Mesodermal cell (in vitro differentiated cells): ENCODE data around the gene TESK2.
"Not testable (repeated sequence)": the region's sequence is repeated elsewhere in the genome, so short reads cannot be mapped to it uniquely, and the experiment has no call there.

Experiments
- H3K27ac ChIP-seq: 2 replicates; pipeline ENCODE4 v1.7.0; 2013; ENCODE audit warnings: mild to moderate bottlenecking, low read depth, low read length, moderate library complexity; ENCODE audit not compliant: severe bottlenecking
- H3K36me3 ChIP-seq: 2 replicates; pipeline ENCODE4 v1.7.1; 2013; ENCODE audit warnings: mild to moderate bottlenecking, low read length, moderate library complexity; ENCODE audit not compliant: control insufficient read depth, insufficient read depth
- H3K4me1 ChIP-seq: one replicate; pipeline ENCODE4 v1.7.1; 2013; ENCODE audit warnings: mild to moderate bottlenecking, low read length; ENCODE audit not compliant: insufficient read depth, control insufficient read depth, poor library complexity, severe bottlenecking
- H3K4me3 ChIP-seq: 2 replicates; pipeline ENCODE4 v1.7.0; 2013; ENCODE audit warnings: low read length, control low read depth, mild to moderate bottlenecking; ENCODE audit not compliant: insufficient read depth, poor library complexity, severe bottlenecking; ENCODE audit errors: extremely low read depth
- H3K9me3 ChIP-seq: 2 replicates; pipeline ENCODE4 v1.7.1; 2013; ENCODE audit warnings: mild to moderate bottlenecking, low read length, moderate library complexity; ENCODE audit not compliant: control insufficient read depth
- WGBS, 2 experiments: methylation state at CpG; one replicate each; pipeline ENCODE4 v1.1.5; 2013; ENCODE audit warnings: missing lambda C conversion rate in 2 of 2; ENCODE audit not compliant: insufficient coverage in 2 of 2; 5-methylcytosine and 5-hydroxymethylcytosine counted together

The TESK2 gene

DNA sequence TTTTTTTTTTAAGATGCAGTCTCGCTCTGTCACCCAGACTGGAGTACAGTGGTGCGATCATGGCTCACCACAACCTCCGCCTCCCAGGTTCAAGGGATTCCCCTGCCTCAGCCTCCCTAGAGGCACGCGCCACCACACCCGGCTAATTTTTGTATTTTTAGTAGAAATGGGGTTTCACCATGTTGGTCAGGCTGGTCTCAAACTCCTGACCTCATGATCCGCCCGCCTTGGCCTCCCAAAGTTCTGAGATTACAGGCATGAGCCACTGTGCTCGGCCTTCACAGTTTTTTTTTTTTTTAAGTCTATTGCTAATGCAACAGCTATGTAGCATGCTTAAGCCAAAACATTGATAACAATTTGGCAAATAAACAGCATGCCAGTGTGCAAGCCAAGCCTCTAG is 23.6 kb downstream of the TESK2 start:
- not testable (repeated sequence) for H3K27ac ChIP-seq, H3K9me3 ChIP-seq, H3K4me3 ChIP-seq, H3K36me3 ChIP-seq, H3K4me1 ChIP-seq
- 87 to 96% methylated on average over 3 to 6 of the region's 9 CpGs for WGBS, 2 experiments

DNA sequence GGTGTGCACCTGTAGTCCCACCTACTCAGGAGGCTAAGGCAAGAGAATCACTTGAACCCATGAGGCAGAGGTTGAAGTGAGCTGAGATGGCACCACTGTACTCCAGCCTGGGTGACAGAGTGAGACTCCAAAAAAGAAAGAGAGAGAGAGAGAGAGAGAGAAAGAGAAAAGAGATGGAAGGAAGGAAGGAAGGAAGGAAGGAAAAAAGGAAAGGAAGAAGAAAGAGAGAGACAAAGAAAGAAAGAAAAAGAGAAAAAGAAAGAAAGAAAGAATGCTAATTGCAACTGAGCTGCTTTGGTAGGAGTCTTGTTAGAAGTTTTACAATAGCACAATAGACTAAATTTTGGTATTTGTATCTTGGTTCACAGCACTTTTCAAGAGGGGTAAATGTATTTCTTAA is 25.7 kb downstream of the TESK2 start:
- no peaks in the 10 kb centered on the region for H3K36me3 ChIP-seq
- no peak overlapping the region for H3K4me3 ChIP-seq
- H3K9me3 ChIP-seq: no peaks in the 10 kb centered on the region
- no peak overlapping the region for H3K27ac ChIP-seq
- H3K4me1 ChIP-seq: no peaks in the 10 kb centered on the region

DNA sequence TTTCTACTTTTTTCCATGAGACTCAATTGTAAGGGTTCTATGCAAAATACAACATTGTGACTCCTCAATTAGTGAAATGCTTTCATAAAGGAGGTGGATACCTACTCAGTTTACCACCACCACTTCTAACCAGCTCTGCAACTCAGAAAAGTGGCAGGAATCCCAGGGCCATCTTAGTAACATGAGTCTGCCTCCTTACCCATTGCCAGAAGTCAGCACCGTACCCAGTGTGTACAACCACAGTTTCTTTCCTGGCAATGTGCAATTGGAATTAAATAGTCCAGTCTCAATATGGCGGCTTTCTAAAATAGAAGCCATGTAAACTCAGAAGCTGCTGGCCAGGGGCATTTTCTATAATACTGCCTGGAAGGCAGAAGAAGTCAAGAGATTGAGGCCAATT is 32.1 kb downstream of the TESK2 start:
- Histone ChIP-seq H3K4me3 (no peak overlapping the region), H3K4me1 (no peaks in the 10 kb centered on the region), H3K36me3 (no peaks in the 10 kb centered on the region), H3K9me3 (no peaks in the 10 kb centered on the region), H3K27ac (no peak overlapping the region)
- WGBS, 2 experiments: 92 to 94% methylated on average over 2 of the region's 2 CpGs

DNA sequence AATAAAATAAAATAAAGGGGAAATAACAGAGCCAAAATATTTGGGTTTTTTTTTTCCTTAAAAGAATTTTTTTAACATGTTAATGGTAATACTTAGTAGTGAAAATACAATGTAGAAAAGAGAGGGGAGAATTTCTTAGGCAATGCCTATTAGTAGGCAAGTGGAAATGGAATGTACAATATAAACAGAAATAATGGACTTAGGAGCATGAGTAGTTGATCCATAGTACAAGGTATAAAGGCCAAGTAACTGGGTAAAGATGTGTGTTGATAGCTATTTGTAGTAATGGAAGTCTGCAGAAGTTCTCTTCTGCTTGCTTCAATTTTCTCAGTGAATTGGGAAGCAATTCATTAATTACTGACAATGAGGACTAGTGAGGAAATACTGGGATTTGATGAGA is 34.4 kb downstream of the TESK2 start:
- Histone ChIP-seq H3K27ac (no peak overlapping the region), H3K4me3 (no peak overlapping the region), H3K4me1 (no peaks in the 10 kb centered on the region), H3K9me3 (no peaks in the 10 kb centered on the region), H3K36me3 (no peaks in the 10 kb centered on the region)

DNA sequence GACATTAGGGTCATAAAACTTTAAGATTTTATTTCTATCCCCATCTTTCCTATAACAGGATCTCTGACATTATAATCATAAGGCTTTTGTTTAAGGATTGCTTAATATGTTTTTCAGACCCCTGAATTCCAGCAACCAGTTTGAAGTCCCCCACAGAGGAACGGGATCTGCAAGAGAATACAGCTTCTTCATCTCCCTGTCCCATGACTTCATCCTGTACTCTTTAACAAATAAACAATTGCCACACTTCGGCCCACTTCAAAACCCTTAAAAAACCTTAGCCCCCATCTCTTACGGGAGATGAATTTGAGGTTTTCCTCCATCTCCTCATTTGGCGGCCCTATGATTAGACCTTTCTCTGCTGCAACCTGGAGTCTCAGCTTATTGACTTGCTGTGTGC is 35.8 kb downstream of the TESK2 start:
- H3K4me3 ChIP-seq: no peak overlapping the region
- no peaks in the 10 kb centered on the region for H3K4me1 ChIP-seq
- H3K36me3 ChIP-seq: no peaks in the 10 kb centered on the region
- 67 to 69% methylated on average over 4 of the region's 4 CpGs for WGBS, 2 experiments
- no peaks in the 10 kb centered on the region for H3K9me3 ChIP-seq
- no peak overlapping the region for H3K27ac ChIP-seq

GRCh38 chr1:45454464-45454863 is 36.5 kb downstream of the TESK2 start:
- no peak overlapping the region for H3K4me3 ChIP-seq
- H3K27ac ChIP-seq: no peak overlapping the region
- no peaks in the 10 kb centered on the region for H3K36me3 ChIP-seq
- H3K4me1 ChIP-seq: no peaks in the 10 kb centered on the region
- H3K9me3 ChIP-seq: no peaks in the 10 kb centered on the region
- WGBS, 2 experiments: no CpG with 5 or more reads among the region's 4 CpGs

DNA sequence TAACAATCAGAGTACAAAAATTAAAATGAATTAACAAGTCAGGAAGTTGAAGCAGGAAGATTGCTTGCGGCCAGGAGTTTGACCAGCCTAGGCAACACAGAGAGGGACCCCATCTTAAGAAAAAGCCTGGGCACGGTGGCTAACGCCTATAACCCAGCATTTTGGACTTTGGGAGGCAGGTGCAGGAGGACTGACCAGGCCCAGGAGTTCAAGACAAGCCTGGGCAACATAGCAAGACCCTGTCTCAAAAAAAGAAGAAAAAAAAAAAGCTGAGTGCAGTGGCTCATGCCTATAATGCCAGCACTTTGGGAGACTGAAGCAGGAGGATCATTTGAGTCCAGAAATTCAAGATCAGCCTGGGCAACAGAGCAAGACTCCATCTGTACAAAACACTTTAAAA is 38.5 kb downstream of the TESK2 start:
- no peak overlapping the region for H3K27ac ChIP-seq
- WGBS, 2 experiments: 60 to 91% methylated on average over 3 of the region's 3 CpGs
- no peaks in the 10 kb centered on the region for H3K9me3 ChIP-seq
- H3K36me3 ChIP-seq: no peaks in the 10 kb centered on the region
- no peak overlapping the region for H3K4me3 ChIP-seq
- no peaks in the 10 kb centered on the region for H3K4me1 ChIP-seq

DNA sequence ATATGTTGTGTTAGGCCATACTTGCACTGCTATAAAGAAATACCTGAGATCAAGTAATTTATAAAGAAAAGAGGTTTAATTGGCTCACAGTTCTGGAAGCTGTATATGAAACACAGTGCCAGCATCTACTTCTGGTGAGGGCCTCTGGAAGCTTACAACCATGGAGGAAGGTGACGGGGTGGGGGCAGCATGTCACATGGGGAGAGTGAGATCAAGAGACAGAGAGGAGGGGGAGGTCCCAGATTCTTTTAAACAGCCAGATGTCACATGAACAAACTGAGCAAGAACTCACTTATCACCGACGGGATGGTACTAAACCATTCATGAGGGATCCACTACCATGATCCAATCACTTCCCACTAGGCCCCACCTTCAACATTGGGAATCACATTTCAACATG is 42.6 kb downstream of the TESK2 start:
- WGBS, 2 experiments: 84 to 93% methylated on average over 3 of the region's 3 CpGs
- no peaks in the 10 kb centered on the region for H3K9me3 ChIP-seq

GRCh38 chr1:45446950-45447672 is 43.9 kb downstream of the TESK2 start:
- Histone ChIP-seq H3K27ac (no peak overlapping the region), H3K9me3 (no peaks in the 10 kb centered on the region), H3K36me3 (no peaks in the 10 kb centered on the region), H3K4me1 (no peaks in the 10 kb centered on the region), H3K4me3 (no peak overlapping the region)
- WGBS, 2 experiments: 90% methylated on average over 1 of the region's 1 CpG; no CpG with 5 or more reads in 1 of the 2 experiments

More for the DNA sequence above, 42.6 kb downstream of the TESK2 start:
- H3K4me1 ChIP-seq: no peaks in the 10 kb centered on the region
- no peaks in the 10 kb centered on the region for H3K36me3 ChIP-seq
- H3K4me3 ChIP-seq: no peak overlapping the region
- no peak overlapping the region for H3K27ac ChIP-seq

DNA sequence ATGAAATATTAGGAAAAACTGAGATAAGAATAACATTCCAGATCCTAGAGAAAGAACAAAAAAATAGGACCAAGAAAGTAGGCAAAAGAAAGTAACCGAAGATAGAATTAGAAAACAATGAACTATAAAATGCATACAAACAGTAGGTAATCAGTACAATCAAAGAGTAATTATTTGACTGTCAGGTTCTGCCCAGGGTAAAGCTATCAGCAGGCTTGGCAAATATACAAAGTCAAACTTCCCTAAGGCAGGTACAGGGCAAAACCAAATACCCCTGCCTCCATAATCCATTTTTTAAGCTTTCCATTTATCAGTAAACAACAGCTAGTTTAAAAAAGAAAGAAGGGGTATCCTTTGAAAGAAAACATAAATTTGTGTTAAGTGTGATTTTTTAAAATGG is 44.4 kb downstream of the TESK2 start:
- WGBS, 2 experiments: no CpG with 5 or more reads among the region's 1 CpG

DNA sequence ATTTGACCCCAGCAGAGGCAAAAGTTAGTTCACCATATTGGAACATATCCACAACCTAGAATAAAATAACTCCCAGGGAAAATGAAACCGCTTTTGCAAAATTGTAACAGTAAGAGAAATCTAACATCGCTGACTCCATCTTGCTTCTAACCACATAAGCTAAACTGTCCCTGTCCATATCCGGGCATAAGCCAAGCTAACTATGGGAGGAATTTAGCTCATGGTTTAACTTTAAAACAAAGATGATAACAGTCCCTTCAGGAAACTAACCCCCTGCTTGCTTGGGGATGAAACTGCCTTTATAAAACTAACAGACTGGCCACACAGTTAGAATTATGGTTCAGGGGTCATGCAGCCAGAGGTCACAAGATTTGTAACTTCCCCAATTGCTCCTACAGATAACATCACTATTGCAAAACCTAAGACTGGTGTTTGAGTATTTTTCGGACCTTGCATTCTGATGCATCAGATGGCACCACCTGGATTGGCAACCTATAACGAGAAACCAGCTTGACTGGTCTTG is 46.3 kb downstream of the TESK2 start:
- no peak overlapping the region for H3K27ac ChIP-seq
- no peaks in the 10 kb centered on the region for H3K9me3 ChIP-seq
- no peak overlapping the region for H3K4me3 ChIP-seq
- no peaks in the 10 kb centered on the region for H3K36me3 ChIP-seq
- H3K4me1 ChIP-seq: no peaks in the 10 kb centered on the region
- WGBS, 2 experiments: 95 to 100% methylated on average over 3 of the region's 5 CpGs

More for the DNA sequence above, 44.4 kb downstream of the TESK2 start:
- no peaks in the 10 kb centered on the region for H3K4me1 ChIP-seq
- no peaks in the 10 kb centered on the region for H3K9me3 ChIP-seq
- H3K27ac ChIP-seq: no peak overlapping the region
- no peak overlapping the region for H3K4me3 ChIP-seq
- no peaks in the 10 kb centered on the region for H3K36me3 ChIP-seq
